ENCODE results near the gene TBKBP1.

The TBKBP1 gene

GRCh38 chr17:47693731-47694580 is at the start of gene TBKBP1:
Gene TBKBP1 (plus strand): TSS chr17:47694161. CDS start chr17:47696113, 1,952 bp downstream.
- no peak for DNase-seq (ENCODE audit: low read depth in 2 of 2)

GRCh38 chr17:47644324-47644723 is 49.6 kb upstream of the TBKBP1 start:
- no peak for DNase-seq (ENCODE audit: low read depth in 2 of 2)

- DNase-seq (ENCODE audit: low read depth in 2 of 2), result peak; percentile 93 to 94
Measured at GRCh38 chr17:47649153-47649971, 44.6 kb upstream of the TBKBP1 start, which contains the start of gene KPNB1. Gene KPNB1 (plus strand): TSS chr17:47649919. CDS start chr17:47650245, 326 bp downstream.

GRCh38 chr17:47649972-47650524 is 43.9 kb upstream of the TBKBP1 start:
- no peak for DNase-seq (ENCODE audit: low read depth in 2 of 2)

- DNase-seq (ENCODE audit: low read depth in 2 of 2), result peak; percentile 75 to 84
Measured at GRCh38 chr17:47650525-47651522, 43.1 kb upstream of the TBKBP1 start.

- DNase-seq (ENCODE audit: low read depth in 2 of 2), result no peak
Measured at GRCh38 chr17:47651704-47652103, 42.3 kb upstream of the TBKBP1 start.

GRCh38 chr17:47652570-47652969 is 41.4 kb upstream of the TBKBP1 start:
- no peak for DNase-seq (ENCODE audit: low read depth in 2 of 2)

GRCh38 chr17:47653442-47653841 is 40.5 kb upstream of the TBKBP1 start:
- no peak for DNase-seq (ENCODE audit: low read depth in 2 of 2)

- no peak for DNase-seq (ENCODE audit: low read depth in 2 of 2)
Measured at GRCh38 chr17:47654991-47655390, 39.0 kb upstream of the TBKBP1 start.

GRCh38 chr17:47660064-47660492 is 33.9 kb upstream of the TBKBP1 start:
- no peak for DNase-seq (ENCODE audit: low read depth in 2 of 2)

- DNase-seq (ENCODE audit: low read depth in 2 of 2), result peak; percentile 9 to 35
Measured at GRCh38 chr17:47663912-47664623, 29.9 kb upstream of the TBKBP1 start.

GRCh38 chr17:47664624-47664941 is 29.4 kb upstream of the TBKBP1 start:
- DNase-seq (ENCODE audit: low read depth in 2 of 2), result no peak

GRCh38 chr17:47665655-47666054 is 28.3 kb upstream of the TBKBP1 start:
- no peak for DNase-seq (ENCODE audit: low read depth in 2 of 2)

- no peak for DNase-seq (ENCODE audit: low read depth in 2 of 2)
Measured at GRCh38 chr17:47669081-47669480, 24.9 kb upstream of the TBKBP1 start.

- no peak for DNase-seq (ENCODE audit: low read depth in 2 of 2)
Measured at GRCh38 chr17:47670064-47670463, 23.9 kb upstream of the TBKBP1 start.

GRCh38 chr17:47674499-47674898 is 19.5 kb upstream of the TBKBP1 start:
- no peak for DNase-seq (ENCODE audit: low read depth in 2 of 2)

GRCh38 chr17:47675380-47676198 is 18.4 kb upstream of the TBKBP1 start:
- DNase-seq (ENCODE audit: low read depth in 2 of 2), result no peak

- DNase-seq (ENCODE audit: low read depth in 2 of 2), result no peak
Measured at GRCh38 chr17:47676199-47676472, 17.8 kb upstream of the TBKBP1 start.

GRCh38 chr17:47676510-47677165 is 17.3 kb upstream of the TBKBP1 start:
- no peak for DNase-seq (ENCODE audit: low read depth in 2 of 2)

All from stimulated activated CD8-positive, alpha-beta memory T cell treated with anti-CD3 and anti-CD28 coated beads, Interleukin-2, amount 100 ng/mL, for 1 hour (primary cell).